Stimulated activated CD4-positive, alpha-beta T cell treated with anti-CD3 and anti-CD28 coated beads, Interleukin-1b, Interleukin-23, amount 100 ng/mL, for 4 hours (primary cell): ENCODE data around the gene GRID1.

Source experiments
- DNase-seq, 2 donors: peaks; one replicate each; pipeline ENCODE4 v3.0.0-alpha.2; 2020; ENCODE audit warnings: low read depth in 2 of 2

GRID1 gene

GRCh38 chr10:85619832-85620231, 746.8 kb downstream of the GRID1 start:
- no peak for DNase-seq

GRCh38 chr10:85618841-85619240, 747.8 kb downstream of the GRID1 start:
- no peak for DNase-seq

GRCh38 chr10:85617751-85618546, 748.6 kb downstream of the GRID1 start:
- no peak for DNase-seq

- no peak for DNase-seq
Measured at GRCh38 chr10:85615556-85615955, 751.0 kb downstream of the GRID1 start.

- DNase-seq = no peak
Measured at GRCh38 chr10:85614981-85615380, 751.6 kb downstream of the GRID1 start.

- DNase-seq = no peak
Measured at GRCh38 chr10:85614566-85614965, 752.0 kb downstream of the GRID1 start.

GRCh38 chr10:85613391-85613790, 753.2 kb downstream of the GRID1 start:
- DNase-seq = no peak

- no peak for DNase-seq
Measured at GRCh38 chr10:85612833-85613232, 753.8 kb downstream of the GRID1 start.

- no peak for DNase-seq
Measured at GRCh38 chr10:85612378-85612775, 754.2 kb downstream of the GRID1 start.

GRCh38 chr10:85611746-85612377, 754.7 kb downstream of the GRID1 start:
- DNase-seq = no peak

- DNase-seq = no peak
Measured at GRCh38 chr10:85611093-85611740, 755.4 kb downstream of the GRID1 start.

- no peak for DNase-seq
Measured at GRCh38 chr10:85610381-85611092, 756.1 kb downstream of the GRID1 start.

- DNase-seq = no peak
Measured at GRCh38 chr10:85609509-85609908, 757.1 kb downstream of the GRID1 start.

GRCh38 chr10:85608706-85609105, 757.9 kb downstream of the GRID1 start:
- DNase-seq = no peak

- no peak for DNase-seq
Measured at GRCh38 chr10:85607043-85607695, 759.4 kb downstream of the GRID1 start.

- no peak for DNase-seq
Measured at GRCh38 chr10:85606401-85606800, 760.2 kb downstream of the GRID1 start.

GRCh38 chr10:85604884-85605283, 761.7 kb downstream of the GRID1 start:
- no peak for DNase-seq

GRCh38 chr10:85604136-85604725, 762.4 kb downstream of the GRID1 start:
- DNase-seq = no peak

- no peak for DNase-seq
Measured at GRCh38 chr10:85603151-85603940, 763.2 kb downstream of the GRID1 start.

GRCh38 chr10:85602713-85603112, 763.9 kb downstream of the GRID1 start:
- no peak for DNase-seq

- no peak for DNase-seq
Measured at GRCh38 chr10:85602306-85602705, 764.3 kb downstream of the GRID1 start.
